ENCODE data around the gene STPG2.
"Not testable (repeated sequence)": the region's sequence is repeated elsewhere in the genome, so short reads cannot be mapped to it uniquely, and the experiment has no call there.

The STPG2 gene

GRCh38 chr4:97627750-97628149 is 515.5 kb downstream of the STPG2 start:
- no peak for DNase-seq (ENCODE audit: low read depth)

- no peak for DNase-seq (ENCODE audit: low read depth)
These were observed 519.1 kb downstream of the STPG2 start for GRCh38 chr4:97624204-97624603.

- DNase-seq (ENCODE audit: low read depth), result no peak
These were observed 537.3 kb downstream of the STPG2 start for GRCh38 chr4:97605932-97606331.

- no peak for DNase-seq (ENCODE audit: low read depth)
These were observed 550.0 kb downstream of the STPG2 start for GRCh38 chr4:97593248-97593647.

- no peak for DNase-seq (ENCODE audit: low read depth)
These were observed 553.0 kb downstream of the STPG2 start for GRCh38 chr4:97590266-97590665.

- no peak for DNase-seq (ENCODE audit: low read depth)
These were observed 553.6 kb downstream of the STPG2 start for GRCh38 chr4:97589481-97590196.

GRCh38 chr4:97587912-97588311 is 555.4 kb downstream of the STPG2 start:
- DNase-seq (ENCODE audit: low read depth), result no peak

GRCh38 chr4:97585274-97585673 is 558.0 kb downstream of the STPG2 start:
- no peak for DNase-seq (ENCODE audit: low read depth)

GRCh38 chr4:97582890-97583289 is 560.4 kb downstream of the STPG2 start:
- DNase-seq (ENCODE audit: low read depth), result no peak

- no peak for DNase-seq (ENCODE audit: low read depth)
These were observed 566.3 kb downstream of the STPG2 start for GRCh38 chr4:97577004-97577403.

GRCh38 chr4:97560009-97560408 is 583.3 kb downstream of the STPG2 start:
- DNase-seq (ENCODE audit: low read depth), result no peak

GRCh38 chr4:97558204-97558778 is 585.0 kb downstream of the STPG2 start:
- DNase-seq (ENCODE audit: low read depth), result no peak

- DNase-seq (ENCODE audit: low read depth), result not testable (repeated sequence)
These were observed 592.6 kb downstream of the STPG2 start for GRCh38 chr4:97550637-97551036.

- no peak for DNase-seq (ENCODE audit: low read depth)
These were observed 594.2 kb downstream of the STPG2 start for GRCh38 chr4:97548943-97549583.

GRCh38 chr4:97548186-97548585 is 595.1 kb downstream of the STPG2 start:
- no peak for DNase-seq (ENCODE audit: low read depth)

- DNase-seq (ENCODE audit: low read depth), result no peak
These were observed 611.9 kb downstream of the STPG2 start for GRCh38 chr4:97531351-97531750.

- DNase-seq (ENCODE audit: low read depth), result no peak
These were observed 612.6 kb downstream of the STPG2 start for GRCh38 chr4:97530676-97531075.

GRCh38 chr4:97525236-97525635 is 618.0 kb downstream of the STPG2 start:
- no peak for DNase-seq (ENCODE audit: low read depth)

GRCh38 chr4:97517939-97518338 is 625.3 kb downstream of the STPG2 start:
- no peak for DNase-seq (ENCODE audit: low read depth)

GRCh38 chr4:97513917-97514316 is 629.4 kb downstream of the STPG2 start:
- DNase-seq (ENCODE audit: low read depth), result no peak
